Measurements from ENCODE around the gene ZNF341.

DNA sequence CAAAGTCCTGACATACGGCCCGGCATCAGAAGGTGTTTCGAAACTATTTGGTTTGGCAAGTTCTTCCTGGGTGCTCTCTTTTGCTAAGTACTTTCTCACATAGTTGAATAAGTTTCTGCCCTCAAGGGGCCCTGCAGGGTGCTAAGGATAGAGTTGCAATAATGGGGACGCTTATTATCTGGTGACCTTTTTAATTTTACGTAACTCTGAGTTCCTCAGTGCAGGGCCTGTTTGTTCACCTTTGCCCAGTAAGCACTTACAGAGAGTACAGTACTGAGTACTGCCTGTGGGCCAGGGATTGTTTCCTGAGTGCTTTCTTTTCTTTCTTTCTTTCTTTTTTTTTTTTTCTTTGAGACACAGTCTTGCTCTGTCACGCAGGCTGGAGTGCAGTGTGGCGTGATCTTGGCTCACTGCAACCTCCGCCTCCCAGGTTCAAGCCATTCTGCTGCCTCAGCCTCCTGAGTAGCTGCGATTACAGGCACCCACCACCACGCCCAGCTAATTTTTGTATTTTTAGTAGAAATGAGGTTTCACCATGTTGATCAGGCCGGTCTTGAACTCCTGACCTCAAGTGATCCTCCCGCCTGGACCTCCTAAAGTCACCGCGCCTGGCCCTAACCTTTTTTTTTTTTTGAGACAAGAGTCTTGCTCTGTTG, 7.2 kb upstream of the ZNF341 start:
- TF ChIP-seq EZH2 (IDR thresholded peaks at IDR 0.05; ENCODE audit: borderline replicate concordance, low read depth, low read length, severe bottlenecking) = no peak
- TF ChIP-seq, protein P1, sequence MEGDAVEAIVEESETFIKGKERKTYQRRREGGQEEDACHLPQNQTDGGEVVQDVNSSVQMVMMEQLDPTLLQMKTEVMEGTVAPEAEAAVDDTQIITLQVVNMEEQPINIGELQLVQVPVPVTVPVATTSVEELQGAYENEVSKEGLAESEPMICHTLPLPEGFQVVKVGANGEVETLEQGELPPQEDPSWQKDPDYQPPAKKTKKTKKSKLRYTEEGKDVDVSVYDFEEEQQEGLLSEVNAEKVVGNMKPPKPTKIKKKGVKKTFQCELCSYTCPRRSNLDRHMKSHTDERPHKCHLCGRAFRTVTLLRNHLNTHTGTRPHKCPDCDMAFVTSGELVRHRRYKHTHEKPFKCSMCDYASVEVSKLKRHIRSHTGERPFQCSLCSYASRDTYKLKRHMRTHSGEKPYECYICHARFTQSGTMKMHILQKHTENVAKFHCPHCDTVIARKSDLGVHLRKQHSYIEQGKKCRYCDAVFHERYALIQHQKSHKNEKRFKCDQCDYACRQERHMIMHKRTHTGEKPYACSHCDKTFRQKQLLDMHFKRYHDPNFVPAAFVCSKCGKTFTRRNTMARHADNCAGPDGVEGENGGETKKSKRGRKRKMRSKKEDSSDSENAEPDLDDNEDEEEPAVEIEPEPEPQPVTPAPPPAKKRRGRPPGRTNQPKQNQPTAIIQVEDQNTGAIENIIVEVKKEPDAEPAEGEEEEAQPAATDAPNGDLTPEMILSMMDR (IDR thresholded peaks at IDR 0.05; ENCODE audit: borderline replicate concordance, extremely low read depth, low read length, poor library complexity, severe bottlenecking) = no peak

Data from DND-41 (cell line).